Fibroblast of skin of back (primary cell): Measurements from ENCODE around the gene TEX22. TPM values are rescaled to one million over a fixed set of nuclear protein-coding genes. Genes with fewer than 3 reads are reported as not detected.
"Not testable (repeated sequence)": the region's sequence is repeated elsewhere in the genome, so short reads cannot be mapped to it uniquely, and the experiment has no call there.

ENCODE experiments used
- DNase-seq: peaks from one replicate; pipeline ENCODE4 v3.0.0-alpha.2; 2013
- polyA plus RNA-seq, 2 experiments: library from polyadenylated mRNA; unstranded; fragments of 120-200 nt; gene quantifications; one replicate each; pipeline ENCODE4 v1.2.1, GENCODE V29; 2013; ENCODE audit not compliant: insufficient read length in 2 of 2

TEX22 gene
- 0.61 TPM for polyA plus RNA-seq (2013, experiment 1 of 2; ENCODE audit: insufficient read length)
- polyA plus RNA-seq (2013, experiment 2 of 2; ENCODE audit: insufficient read length) = 0.66 TPM

GRCh38 chr14:105398044-105398725 is at the start of gene TEX22:
TEX22 (plus strand) TSS chr14:105398538; CDS start chr14:105399341, 803 bp downstream.
- peak; percentile 82 for DNase-seq

- DNase-seq = no peak
Observed at GRCh38 chr14:105348945-105349699, 49.2 kb upstream of the TEX22 start.

DNA sequence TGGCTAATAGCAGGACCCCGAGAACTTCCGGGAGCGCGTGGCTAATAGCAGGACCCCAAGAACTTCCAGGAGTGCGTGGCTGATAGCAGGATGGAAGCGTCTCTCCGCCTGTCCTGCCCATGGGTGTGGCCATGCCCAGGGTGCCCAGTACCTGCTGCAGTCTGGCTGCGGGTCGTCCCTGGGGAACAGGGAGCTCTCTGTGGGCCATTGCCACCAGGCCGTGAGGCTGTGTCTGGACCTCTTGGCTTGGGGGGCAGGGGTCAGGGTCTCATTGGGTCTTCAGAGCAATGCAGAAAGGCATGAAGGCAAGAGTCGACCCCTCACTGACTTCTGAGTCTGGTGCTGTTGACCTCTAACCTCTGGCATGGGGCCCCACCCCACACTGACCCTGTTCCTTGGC is 48.3 kb upstream of the TEX22 start:
- DNase-seq = no peak

DNA sequence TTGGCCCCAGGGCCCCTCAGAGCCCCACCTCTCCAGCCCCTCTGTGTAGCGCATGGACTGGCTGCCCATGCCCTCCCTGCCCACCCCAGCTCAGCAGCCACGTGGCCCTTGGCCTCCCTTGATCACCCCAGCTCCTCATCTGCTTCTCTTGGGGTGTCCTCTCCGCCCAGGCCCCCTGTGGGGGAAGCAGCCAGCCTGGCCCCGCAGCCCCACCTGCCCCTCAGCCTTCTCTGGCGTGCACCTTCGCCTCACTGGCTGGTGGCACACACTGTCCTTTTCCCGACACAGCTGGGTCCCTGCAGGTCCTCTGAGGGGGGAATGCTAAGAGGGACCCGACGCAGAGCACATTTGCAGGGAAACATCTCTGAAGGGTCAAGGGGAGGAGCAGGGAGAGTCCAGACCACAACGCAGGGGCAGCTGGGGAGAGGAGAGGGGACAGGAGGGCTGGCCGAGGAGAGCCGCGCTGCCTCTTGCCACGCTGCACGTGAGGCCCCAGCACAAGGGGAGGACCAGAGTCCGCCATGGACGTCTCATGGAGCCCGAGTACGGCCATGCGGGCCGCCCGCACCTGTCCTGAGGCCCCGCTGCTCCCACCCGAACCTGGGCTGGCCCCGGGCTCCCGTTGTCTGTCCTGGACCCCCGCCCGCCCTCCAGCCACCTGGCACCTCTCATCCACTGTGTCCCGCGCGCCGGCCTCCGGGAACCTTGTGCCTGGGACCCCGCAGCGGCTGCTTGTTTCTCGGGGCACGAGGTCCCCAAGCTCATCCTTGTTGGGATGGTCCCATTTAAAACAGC is 47.7 kb upstream of the TEX22 start:
- DNase-seq = no peak

DNA sequence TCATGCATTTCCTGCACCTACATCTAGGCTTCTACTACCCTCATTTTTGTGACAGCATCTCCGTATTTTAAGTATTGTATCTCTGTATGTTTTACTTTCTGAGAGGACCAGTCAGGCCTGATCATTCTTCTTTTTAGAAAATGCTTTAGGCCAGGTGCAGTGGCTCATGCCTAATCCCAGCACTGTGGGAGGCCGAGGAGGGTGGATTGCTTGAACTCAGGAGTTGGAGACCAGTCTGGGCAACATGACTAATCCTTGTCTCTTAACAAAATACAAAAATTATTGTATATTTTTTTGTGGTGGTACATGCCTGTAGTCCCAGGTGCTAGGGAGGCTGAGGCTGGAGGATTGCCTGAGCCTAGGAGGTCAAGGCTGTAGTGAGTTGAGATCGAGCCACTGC is 46.9 kb upstream of the TEX22 start:
- no peak for DNase-seq

- DNase-seq = peak; percentile 77
Observed at GRCh38 chr14:105351920-105352851, 46.2 kb upstream of the TEX22 start.

- DNase-seq = no peak
Observed at GRCh38 chr14:105353136-105353535, 45.2 kb upstream of the TEX22 start.

DNA sequence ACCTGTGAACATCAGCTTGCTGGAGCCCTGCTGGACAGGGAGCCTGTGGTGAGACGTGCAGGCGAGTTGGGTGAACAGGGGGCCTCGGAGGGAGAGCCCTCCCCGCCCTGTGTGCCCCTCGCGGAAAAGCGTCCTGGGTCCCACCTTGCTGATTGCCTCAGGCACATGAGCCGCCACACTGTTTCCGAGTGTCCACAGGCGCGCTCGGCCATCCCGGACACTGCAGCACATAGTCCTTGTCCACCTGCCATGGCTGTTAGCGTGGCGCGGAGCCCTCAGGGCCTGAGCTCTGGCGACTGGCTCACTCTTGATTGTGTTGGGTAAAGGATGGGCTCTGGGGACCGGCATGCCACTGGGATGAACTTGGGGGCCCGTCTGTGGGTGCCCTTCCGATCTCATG is 43.8 kb upstream of the TEX22 start:
- no peak for DNase-seq

GRCh38 chr14:105355049-105355575 is 43.2 kb upstream of the TEX22 start:
- no peak for DNase-seq

DNA sequence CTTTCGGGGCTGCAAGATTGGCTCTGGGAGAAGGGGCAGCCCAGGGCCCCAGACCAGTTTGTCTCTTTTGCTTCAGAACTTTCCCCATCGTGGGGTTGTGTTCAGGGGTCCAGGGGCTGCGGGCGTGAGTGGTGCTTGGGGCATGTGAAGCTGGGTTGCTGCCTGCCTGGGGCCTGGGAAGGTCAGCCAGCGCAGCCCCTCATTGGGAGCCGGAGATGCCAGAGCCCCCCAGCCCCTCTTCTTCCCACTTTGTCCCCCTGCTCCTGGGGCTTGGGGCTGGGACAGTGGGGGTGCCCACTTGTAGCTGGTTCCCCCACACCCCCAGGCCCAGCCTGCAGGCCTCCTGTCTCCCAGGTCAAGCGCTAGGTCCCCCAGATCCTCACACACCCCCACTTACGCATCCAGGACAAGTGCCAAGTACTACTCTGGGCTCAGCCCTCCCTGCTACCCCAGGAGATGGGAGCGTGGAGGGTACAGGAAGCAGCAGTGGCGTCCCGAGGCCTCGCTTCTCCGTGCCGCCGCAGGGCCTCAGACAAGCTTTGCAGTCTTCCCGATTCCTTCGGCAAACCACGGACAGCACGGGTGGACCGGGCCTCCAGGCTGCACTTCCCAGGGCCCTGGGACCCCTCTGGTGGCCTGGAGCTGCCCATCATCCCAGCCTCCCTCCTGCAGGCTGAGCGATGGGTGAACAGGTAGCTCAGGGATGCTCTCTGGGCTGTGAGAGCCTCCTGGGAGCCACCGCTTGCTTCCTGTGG is 42.3 kb upstream of the TEX22 start:
- DNase-seq = no peak

GRCh38 chr14:105356927-105357326 is 41.4 kb upstream of the TEX22 start:
- no peak for DNase-seq

- no peak for DNase-seq
Observed at GRCh38 chr14:105357626-105358025, 40.7 kb upstream of the TEX22 start.

DNA sequence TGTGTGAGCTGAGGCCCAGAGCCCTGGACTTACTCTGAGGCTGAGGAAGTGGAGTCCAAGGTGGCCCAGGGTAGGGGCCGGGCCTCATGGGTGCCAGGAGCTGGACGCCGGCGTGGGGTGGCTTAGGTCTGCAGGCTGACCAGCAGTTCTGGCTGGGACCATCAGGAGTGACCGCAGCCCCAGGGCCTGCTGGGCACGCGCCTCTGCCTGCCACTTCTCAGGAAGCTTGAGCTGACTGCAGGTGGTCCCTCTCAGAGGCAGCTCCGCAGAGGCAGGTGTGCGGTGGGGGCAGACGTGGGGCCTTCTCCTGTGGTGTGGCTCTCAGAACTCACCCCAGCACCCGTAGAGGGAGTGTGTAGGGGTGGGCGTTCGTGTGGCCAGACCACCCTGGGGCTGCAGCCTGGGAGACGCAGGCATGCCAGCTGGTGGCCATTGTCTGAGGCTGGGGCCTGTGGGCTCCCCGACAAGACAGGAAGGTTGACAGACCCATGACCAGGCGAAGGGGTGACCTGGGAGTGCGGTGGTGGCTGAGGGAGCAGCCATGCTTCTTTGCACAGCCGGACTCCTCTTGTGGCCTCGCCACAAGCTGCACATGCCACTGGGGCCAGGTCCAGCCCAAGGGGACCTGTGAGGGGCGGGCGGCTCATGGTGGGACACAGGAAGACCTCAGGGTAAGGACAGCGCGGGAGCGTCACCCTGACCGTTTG is 40.0 kb upstream of the TEX22 start:
- no peak for DNase-seq

GRCh38 chr14:105358943-105359342 is 39.4 kb upstream of the TEX22 start:
- no peak for DNase-seq

- DNase-seq = not testable (repeated sequence)
Observed at GRCh38 chr14:105361412-105361811, 36.9 kb upstream of the TEX22 start.

GRCh38 chr14:105363847-105364708 is 34.3 kb upstream of the TEX22 start:
- DNase-seq = peak; percentile 77

- no peak for DNase-seq
Observed at GRCh38 chr14:105365101-105365500, 33.2 kb upstream of the TEX22 start.

- no peak for DNase-seq
Observed at GRCh38 chr14:105365681-105366080, 32.7 kb upstream of the TEX22 start.

GRCh38 chr14:105366386-105367074 is 31.8 kb upstream of the TEX22 start:
- no peak for DNase-seq
